Nephron (organoid): ENCODE data around the gene CACNA1C.

Experiments
- H3K27ac Mint-ChIP-seq, 3 experiments: 2 replicates each; pipeline ENCODE4 v1.8.0; 2020; ENCODE audit warnings: mixed read lengths in 3 of 3, mild to moderate bottlenecking in 2 of 3, moderate library complexity in 1 of 3
- H3K27me3 Mint-ChIP-seq: 2 replicates; pipeline ENCODE4 v1.8.0; 2021; ENCODE audit warnings: low read depth, mild to moderate bottlenecking, moderate library complexity, mixed read lengths
- H3K36me3 Mint-ChIP-seq: 2 replicates; pipeline ENCODE4 v1.8.0; 2020; ENCODE audit warnings: low read depth, mixed read lengths
- H3K4me1 Mint-ChIP-seq: 2 replicates; pipeline ENCODE4 v1.8.0; 2020; ENCODE audit warnings: mixed read lengths
- H3K4me3 Mint-ChIP-seq, 3 experiments: 2 replicates each; pipeline ENCODE4 v1.8.0; 2020; ENCODE audit warnings: mild to moderate bottlenecking in 3 of 3, mixed read lengths in 3 of 3, moderate library complexity in 2 of 3
- H3K9me3 Mint-ChIP-seq: 2 replicates; pipeline ENCODE4 v1.8.0; 2020; ENCODE audit warnings: mixed read lengths
- TF ChIP-seq, protein P1 (sequence below), 3 experiments: fragments of 200-600 bp; sonication (generic); IDR thresholded peaks; one replicate each; pipeline ENCODE4 v1.5.0; 2021; ENCODE audit warnings: antibody characterized with exemption in 3 of 3; ENCODE audit not compliant: unreplicated experiment in 3 of 3

Gene CACNA1C

DNA sequence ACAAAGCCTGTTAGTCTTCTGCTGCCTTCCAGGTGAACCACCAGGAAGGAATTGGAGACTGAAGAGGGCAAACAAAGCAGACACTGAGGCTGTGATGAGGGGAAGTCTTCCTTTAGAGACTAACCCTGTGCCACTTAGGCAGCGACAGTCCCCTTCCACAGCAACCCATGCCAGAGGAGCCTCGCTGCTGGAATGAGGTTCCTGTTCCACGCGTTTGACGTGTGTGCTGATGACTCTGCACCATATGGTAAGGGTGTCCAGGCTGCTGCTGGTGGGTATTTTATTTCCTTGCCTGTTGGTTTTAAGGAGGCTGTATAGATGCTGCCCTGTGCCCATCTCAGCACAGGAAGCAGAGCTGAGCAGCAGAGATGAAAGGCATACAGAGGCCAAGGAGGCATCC lies 380.1 kb downstream of the CACNA1C start:
- H3K27ac Mint-ChIP-seq, result no peak overlapping the region
- H3K9me3 Mint-ChIP-seq, result peaks cover 4% of the 10 kb centered on the region
- H3K27me3 Mint-ChIP-seq, result peaks cover 4% of the 10 kb centered on the region
- TF ChIP-seq, protein P1, sequence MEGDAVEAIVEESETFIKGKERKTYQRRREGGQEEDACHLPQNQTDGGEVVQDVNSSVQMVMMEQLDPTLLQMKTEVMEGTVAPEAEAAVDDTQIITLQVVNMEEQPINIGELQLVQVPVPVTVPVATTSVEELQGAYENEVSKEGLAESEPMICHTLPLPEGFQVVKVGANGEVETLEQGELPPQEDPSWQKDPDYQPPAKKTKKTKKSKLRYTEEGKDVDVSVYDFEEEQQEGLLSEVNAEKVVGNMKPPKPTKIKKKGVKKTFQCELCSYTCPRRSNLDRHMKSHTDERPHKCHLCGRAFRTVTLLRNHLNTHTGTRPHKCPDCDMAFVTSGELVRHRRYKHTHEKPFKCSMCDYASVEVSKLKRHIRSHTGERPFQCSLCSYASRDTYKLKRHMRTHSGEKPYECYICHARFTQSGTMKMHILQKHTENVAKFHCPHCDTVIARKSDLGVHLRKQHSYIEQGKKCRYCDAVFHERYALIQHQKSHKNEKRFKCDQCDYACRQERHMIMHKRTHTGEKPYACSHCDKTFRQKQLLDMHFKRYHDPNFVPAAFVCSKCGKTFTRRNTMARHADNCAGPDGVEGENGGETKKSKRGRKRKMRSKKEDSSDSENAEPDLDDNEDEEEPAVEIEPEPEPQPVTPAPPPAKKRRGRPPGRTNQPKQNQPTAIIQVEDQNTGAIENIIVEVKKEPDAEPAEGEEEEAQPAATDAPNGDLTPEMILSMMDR (IDR thresholded peaks at IDR 0.05; ENCODE audit: unreplicated experiment in 3 of 3), result no peak
- H3K4me1 Mint-ChIP-seq, result no peaks in the 10 kb centered on the region
- H3K36me3 Mint-ChIP-seq, result no peaks in the 10 kb centered on the region
- H3K4me3 Mint-ChIP-seq, result no peak overlapping the region

DNA sequence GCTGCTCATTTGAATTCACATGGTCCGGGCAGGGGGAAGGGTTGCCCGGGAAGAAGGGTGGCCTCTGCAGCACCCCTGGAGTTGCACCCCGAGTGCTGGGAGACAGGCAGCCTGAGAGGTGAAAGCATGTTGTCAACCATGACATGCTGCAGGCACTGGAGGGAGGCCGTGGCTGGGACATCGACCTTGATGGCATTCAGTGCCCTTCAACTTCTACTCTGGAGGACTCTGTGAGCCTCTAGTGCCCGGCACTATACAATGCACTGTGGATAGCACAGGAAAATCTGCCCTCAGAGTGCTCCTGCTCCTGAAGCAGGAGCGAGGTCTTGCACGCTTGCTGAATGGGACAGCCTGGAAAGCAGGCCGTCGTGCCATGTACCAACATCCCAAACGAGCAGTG lies 382.7 kb downstream of the CACNA1C start:
- Mint-ChIP-seq H3K4me1 (no peaks in the 10 kb centered on the region), H3K9me3 (peaks cover 4% of the 10 kb centered on the region), H3K36me3 (no peaks in the 10 kb centered on the region), H3K27me3 (peaks cover 8% of the 10 kb centered on the region), H3K4me3 (no peak overlapping the region), H3K27ac (no peak overlapping the region)
- TF ChIP-seq, protein P1 (IDR thresholded peaks at IDR 0.05; ENCODE audit: unreplicated experiment in 3 of 3), result no peak

DNA sequence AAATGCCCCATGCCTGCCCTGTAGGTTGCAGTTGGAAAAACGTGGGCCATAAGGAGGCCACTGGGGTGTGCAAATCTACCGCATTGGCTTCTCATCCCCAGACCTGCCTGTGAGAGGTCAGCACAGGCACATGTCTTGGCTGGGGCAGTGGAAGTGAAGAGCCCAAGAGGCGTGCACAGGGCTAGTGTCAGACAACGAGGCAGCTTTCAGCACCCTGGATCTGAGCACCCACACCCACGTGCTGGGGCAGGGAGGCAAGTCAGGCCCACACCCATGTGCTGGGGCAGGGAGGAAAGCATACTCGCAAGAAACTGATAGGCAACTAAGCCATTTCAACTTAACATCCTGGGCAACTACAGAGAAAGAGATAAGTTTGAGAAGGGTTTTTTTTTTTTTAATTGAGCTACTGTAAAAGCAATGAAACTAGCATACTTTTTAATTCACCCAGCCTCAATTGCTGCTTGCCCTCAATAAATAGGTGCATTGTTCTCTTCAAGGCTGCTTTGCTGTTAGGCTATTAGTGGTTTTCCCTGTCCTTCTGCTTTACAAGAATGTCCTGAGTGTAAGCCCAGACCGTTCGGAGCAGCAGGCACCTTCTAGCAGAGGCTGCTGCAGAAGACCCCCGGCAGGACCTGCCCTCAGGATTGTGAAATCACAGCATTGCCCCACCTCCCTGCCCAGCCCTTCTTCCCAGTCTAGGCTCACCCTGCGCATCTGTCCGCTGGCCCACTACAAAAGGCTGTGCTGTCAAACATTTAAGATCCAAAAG lies 386.7 kb downstream of the CACNA1C start:
- H3K36me3 Mint-ChIP-seq, result no peaks in the 10 kb centered on the region
- H3K4me1 Mint-ChIP-seq, result no peaks in the 10 kb centered on the region
- H3K4me3 Mint-ChIP-seq, result no peak overlapping the region
- H3K9me3 Mint-ChIP-seq, result peaks cover 4% of the 10 kb centered on the region
- no peak overlapping the region for H3K27ac Mint-ChIP-seq
- peaks cover 11% of the 10 kb centered on the region for H3K27me3 Mint-ChIP-seq
- TF ChIP-seq, protein P1 (IDR thresholded peaks at IDR 0.05; ENCODE audit: unreplicated experiment in 3 of 3), result no peak

DNA sequence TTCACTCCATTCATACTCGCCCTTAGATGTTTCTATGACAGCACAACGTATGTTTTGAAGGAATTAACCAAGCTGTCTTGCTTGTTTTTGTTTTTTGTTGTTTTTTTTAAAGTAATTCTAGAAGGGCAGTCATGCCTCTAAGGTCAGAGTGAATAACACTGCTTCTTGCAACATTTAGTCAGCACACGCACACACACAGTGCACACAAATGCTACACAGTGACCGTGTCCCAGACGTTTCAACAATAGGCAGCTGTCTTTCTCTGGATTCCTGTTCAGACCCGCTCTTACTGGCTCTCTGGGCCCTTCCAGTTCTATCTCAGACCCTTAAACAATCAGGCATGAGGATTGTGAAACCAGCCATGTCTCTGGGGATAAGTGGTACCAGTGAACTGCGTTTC lies 391.0 kb downstream of the CACNA1C start:
- no peak overlapping the region for H3K27ac Mint-ChIP-seq
- no peaks in the 10 kb centered on the region for H3K9me3 Mint-ChIP-seq
- H3K36me3 Mint-ChIP-seq, result no peaks in the 10 kb centered on the region
- H3K27me3 Mint-ChIP-seq, result peaks cover 13% of the 10 kb centered on the region
- no peak overlapping the region for H3K4me3 Mint-ChIP-seq
- no peaks in the 10 kb centered on the region for H3K4me1 Mint-ChIP-seq
- TF ChIP-seq, protein P1 (IDR thresholded peaks at IDR 0.05; ENCODE audit: unreplicated experiment in 3 of 3), result no peak

DNA sequence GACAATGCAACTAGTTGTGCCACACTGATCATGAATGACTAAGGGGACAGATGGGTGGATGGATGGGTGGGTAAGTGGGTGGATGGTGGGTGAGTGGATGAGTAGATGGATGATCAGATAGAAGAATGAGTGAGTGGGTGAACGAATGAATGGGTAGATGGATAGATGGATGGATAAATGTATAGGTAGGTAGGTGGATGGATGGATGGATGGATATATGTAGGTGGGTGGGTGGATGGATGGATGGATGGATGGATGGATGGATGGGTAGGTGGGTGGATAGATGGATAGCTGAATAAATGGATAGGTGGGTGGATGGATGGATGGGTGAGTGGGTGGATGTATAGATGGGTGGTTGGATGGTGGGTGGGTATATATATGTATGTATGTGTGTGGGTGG lies 393.2 kb downstream of the CACNA1C start:
- H3K9me3 Mint-ChIP-seq, result no peaks in the 10 kb centered on the region
- H3K27ac Mint-ChIP-seq, result no peak overlapping the region
- H3K4me1 Mint-ChIP-seq, result no peaks in the 10 kb centered on the region
- TF ChIP-seq, protein P1 (IDR thresholded peaks at IDR 0.05; ENCODE audit: unreplicated experiment in 3 of 3), result no peak
- H3K36me3 Mint-ChIP-seq, result no peaks in the 10 kb centered on the region
- no peak overlapping the region for H3K4me3 Mint-ChIP-seq
- H3K27me3 Mint-ChIP-seq, result peaks cover 16% of the 10 kb centered on the region

DNA sequence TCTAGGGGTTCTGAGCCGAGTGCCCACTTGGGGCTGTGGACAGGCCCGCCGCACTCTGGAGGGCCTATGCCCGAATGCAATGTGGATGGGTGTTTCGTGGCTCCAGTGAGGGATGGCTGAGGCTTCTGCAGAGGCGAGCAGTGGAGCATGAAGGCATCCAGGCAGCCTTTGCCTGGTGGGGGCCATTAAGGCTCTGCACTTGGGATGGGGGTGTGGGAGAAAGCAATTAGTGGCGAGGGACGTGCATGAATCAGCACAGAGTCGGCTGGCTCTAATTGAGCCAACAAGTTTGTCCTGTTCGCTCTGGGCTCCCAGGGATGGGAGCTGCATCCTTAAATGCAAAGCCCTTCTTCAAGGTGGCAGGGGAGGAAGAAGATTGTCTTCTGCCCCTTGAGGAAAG lies 395.1 kb downstream of the CACNA1C start:
- H3K4me1 Mint-ChIP-seq, result no peaks in the 10 kb centered on the region
- H3K27ac Mint-ChIP-seq, result no peak overlapping the region
- no peak overlapping the region for H3K4me3 Mint-ChIP-seq
- TF ChIP-seq, protein P1 (IDR thresholded peaks at IDR 0.05; ENCODE audit: unreplicated experiment in 3 of 3), result no peak
- H3K36me3 Mint-ChIP-seq, result no peaks in the 10 kb centered on the region
- peaks cover 16% of the 10 kb centered on the region for H3K27me3 Mint-ChIP-seq
- H3K9me3 Mint-ChIP-seq, result no peaks in the 10 kb centered on the region
